ENCODE data around the gene PGC.

Gene PGC

GRCh38 chr6:41739041-41739440 lies 8.2 kb downstream of the PGC start:
- Histone ChIP-seq H3K4me3 (ENCODE audit: low read depth in 1 of 2, low read length in 2 of 2) (no peak overlapping the region), H3K36me3 (ENCODE audit: insufficient read depth, low read length) (no peaks in the 10 kb centered on the region; the same call in 1 of the 2 replicates), H3K79me2 (ENCODE audit: insufficient read depth, low read length) (no peaks in the 10 kb centered on the region), H3K27me3 (ENCODE audit: insufficient read depth, low read length, poor library complexity) (no peaks in the 10 kb centered on the region), H3K4me1 (ENCODE audit: insufficient read depth, low read length) (peaks cover 16% of the 10 kb centered on the region), H3K9me3 (ENCODE audit: insufficient read depth, low read length, severe bottlenecking) (no peaks in the 10 kb centered on the region), H2AFZ (ENCODE audit: low read depth, low read length) (no peak overlapping the region), H3K4me2 (ENCODE audit: insufficient read depth, low read length) (no peak overlapping the region), H3K27ac (ENCODE audit: low read length) (no peak overlapping the region), H3K9ac (ENCODE audit: low read depth, low read length) (no peak overlapping the region), H4K20me1 (ENCODE audit: insufficient read depth, low read length) (no peaks in the 10 kb centered on the region)
- TF ChIP-seq EZH2 (IDR thresholded peaks at IDR 0.05; ENCODE audit: borderline replicate concordance, low read depth, low read length, severe bottlenecking) (no peak), CTCF (IDR thresholded peaks at IDR 0.05; ENCODE audit: borderline replicate concordance, extremely low read depth, low read length, poor library complexity, severe bottlenecking) (no peak)
- ATAC-seq (ENCODE audit: insufficient read depth, low read depth): no peak
- no peak for DNase-seq

- no peak overlapping the region for H2AFZ ChIP-seq (ENCODE audit: low read depth, low read length)
- ATAC-seq (ENCODE audit: insufficient read depth, low read depth): no peak
These were observed 9.5 kb downstream of the PGC start for GRCh38 chr6:41737591-41738130.

GRCh38 chr6:41736800-41737555 lies 10.2 kb downstream of the PGC start:
- peaks cover 31% of the 10 kb centered on the region for H3K4me1 ChIP-seq (ENCODE audit: insufficient read depth, low read length)
- no peak for ATAC-seq (ENCODE audit: insufficient read depth, low read depth)
- no peak overlapping the region for H3K9ac ChIP-seq (ENCODE audit: low read depth, low read length)
- H3K27ac ChIP-seq (ENCODE audit: low read length): no peak overlapping the region
- no peak overlapping the region for H2AFZ ChIP-seq (ENCODE audit: low read depth, low read length)
- no peak overlapping the region for H3K4me3 ChIP-seq (ENCODE audit: low read depth in 1 of 2, low read length in 2 of 2)
- no peaks in the 10 kb centered on the region for H3K27me3 ChIP-seq (ENCODE audit: insufficient read depth, low read length, poor library complexity)
- no peaks in the 10 kb centered on the region for H3K9me3 ChIP-seq (ENCODE audit: insufficient read depth, low read length, severe bottlenecking)
- TF ChIP-seq EZH2 (IDR thresholded peaks at IDR 0.05; ENCODE audit: borderline replicate concordance, low read depth, low read length, severe bottlenecking): no peak
- no peak for TF ChIP-seq CTCF (IDR thresholded peaks at IDR 0.05; ENCODE audit: borderline replicate concordance, extremely low read depth, low read length, poor library complexity, severe bottlenecking)
- no peaks in the 10 kb centered on the region for H3K79me2 ChIP-seq (ENCODE audit: insufficient read depth, low read length)
- H3K4me2 ChIP-seq (ENCODE audit: insufficient read depth, low read length): no peak overlapping the region
- H4K20me1 ChIP-seq (ENCODE audit: insufficient read depth, low read length): peaks cover 12% of the 10 kb centered on the region
- no peak for DNase-seq
- H3K36me3 ChIP-seq (ENCODE audit: insufficient read depth, low read length): no peaks in the 10 kb centered on the region; the same call in 1 of the 2 replicates

More at GRCh38 chr6:41737591-41738130, 9.5 kb downstream of the PGC start:
- H3K4me3 ChIP-seq (ENCODE audit: low read depth in 1 of 2, low read length in 2 of 2): no peak overlapping the region
- H3K27ac ChIP-seq (ENCODE audit: low read length): no peak overlapping the region
- peaks cover 11% of the 10 kb centered on the region for H4K20me1 ChIP-seq (ENCODE audit: insufficient read depth, low read length)
- no peak overlapping the region for H3K9ac ChIP-seq (ENCODE audit: low read depth, low read length)
- no peaks in the 10 kb centered on the region; the same call in 1 of the 2 replicates for H3K36me3 ChIP-seq (ENCODE audit: insufficient read depth, low read length)
- no peak overlapping the region for H3K4me2 ChIP-seq (ENCODE audit: insufficient read depth, low read length)
- H3K27me3 ChIP-seq (ENCODE audit: insufficient read depth, low read length, poor library complexity): no peaks in the 10 kb centered on the region
- no peak for DNase-seq
- TF ChIP-seq CTCF (IDR thresholded peaks at IDR 0.05; ENCODE audit: borderline replicate concordance, extremely low read depth, low read length, poor library complexity, severe bottlenecking): no peak
- TF ChIP-seq EZH2 (IDR thresholded peaks at IDR 0.05; ENCODE audit: borderline replicate concordance, low read depth, low read length, severe bottlenecking): no peak
- H3K9me3 ChIP-seq (ENCODE audit: insufficient read depth, low read length, severe bottlenecking): no peaks in the 10 kb centered on the region
- H3K4me1 ChIP-seq (ENCODE audit: insufficient read depth, low read length): peaks cover 29% of the 10 kb centered on the region
- no peaks in the 10 kb centered on the region for H3K79me2 ChIP-seq (ENCODE audit: insufficient read depth, low read length)
